Upper lobe of left lung (tissue), 4 donors: Measurements from ENCODE around the gene IFNL4.

Source experiments
- POLR2A ChIP-seq, 4 donors: fragments of 450-650 bp; IDR thresholded peaks; one replicate each; pipeline ENCODE4 v1.5.1; 2016 to 2017; ENCODE audit warnings: antibody characterized with exemption in 4 of 4, mild to moderate bottlenecking in 2 of 4
- TF ChIP-seq, protein P1 (sequence below), 6 experiments: fragments of 450-650 bp in 4 of 6; fragments of 200-600 bp in 2 of 6; sonication (generic) in 2 of 6; IDR thresholded peaks; one replicate each; pipeline ENCODE4 v1.5.1; 2016 to 2019; ENCODE audit warnings: antibody characterized with exemption in 6 of 6

DNA sequence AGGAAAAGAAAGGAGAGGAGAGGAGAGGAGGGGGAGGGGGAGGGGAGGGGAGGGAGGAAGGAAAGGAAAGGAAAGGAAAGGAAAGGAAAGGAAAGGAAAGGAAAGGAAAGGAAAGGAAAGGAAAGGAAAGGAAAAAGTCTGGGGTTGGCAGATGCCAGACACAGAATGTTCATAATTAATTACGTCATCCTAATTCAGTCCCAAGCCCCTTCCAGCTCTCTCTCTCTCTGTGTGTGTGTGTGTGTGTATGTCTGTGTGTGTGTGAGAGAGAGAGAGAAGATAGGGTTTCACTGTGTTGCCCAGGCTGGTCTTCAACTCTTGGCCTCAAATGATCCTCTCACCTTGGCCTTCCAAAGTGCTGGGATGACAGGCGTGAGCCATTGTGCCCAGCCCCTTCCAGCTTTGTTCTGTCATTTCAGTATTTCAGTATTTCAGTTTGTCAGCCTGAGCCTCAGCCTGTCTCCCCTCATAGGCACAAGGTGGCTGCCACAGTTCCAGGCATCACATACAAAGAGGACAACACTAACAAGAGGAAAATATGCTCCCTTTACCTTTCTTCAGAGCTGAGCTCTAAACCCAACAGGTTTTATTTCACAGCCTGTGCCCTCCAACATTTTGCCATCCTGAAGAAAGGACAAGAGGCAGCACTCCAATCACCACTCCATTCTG, 18.4 kb downstream of the IFNL4 start:
- TF ChIP-seq, protein P1, sequence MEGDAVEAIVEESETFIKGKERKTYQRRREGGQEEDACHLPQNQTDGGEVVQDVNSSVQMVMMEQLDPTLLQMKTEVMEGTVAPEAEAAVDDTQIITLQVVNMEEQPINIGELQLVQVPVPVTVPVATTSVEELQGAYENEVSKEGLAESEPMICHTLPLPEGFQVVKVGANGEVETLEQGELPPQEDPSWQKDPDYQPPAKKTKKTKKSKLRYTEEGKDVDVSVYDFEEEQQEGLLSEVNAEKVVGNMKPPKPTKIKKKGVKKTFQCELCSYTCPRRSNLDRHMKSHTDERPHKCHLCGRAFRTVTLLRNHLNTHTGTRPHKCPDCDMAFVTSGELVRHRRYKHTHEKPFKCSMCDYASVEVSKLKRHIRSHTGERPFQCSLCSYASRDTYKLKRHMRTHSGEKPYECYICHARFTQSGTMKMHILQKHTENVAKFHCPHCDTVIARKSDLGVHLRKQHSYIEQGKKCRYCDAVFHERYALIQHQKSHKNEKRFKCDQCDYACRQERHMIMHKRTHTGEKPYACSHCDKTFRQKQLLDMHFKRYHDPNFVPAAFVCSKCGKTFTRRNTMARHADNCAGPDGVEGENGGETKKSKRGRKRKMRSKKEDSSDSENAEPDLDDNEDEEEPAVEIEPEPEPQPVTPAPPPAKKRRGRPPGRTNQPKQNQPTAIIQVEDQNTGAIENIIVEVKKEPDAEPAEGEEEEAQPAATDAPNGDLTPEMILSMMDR (IDR thresholded peaks at IDR 0.05): no peak
- TF ChIP-seq POLR2A (IDR thresholded peaks at IDR 0.05): no peak
